ENCODE results near the gene CDC6. TPM values are rescaled to one million over a fixed set of nuclear protein-coding genes. Genes with fewer than 3 reads are reported as not detected.

Gene CDC6, protein sequence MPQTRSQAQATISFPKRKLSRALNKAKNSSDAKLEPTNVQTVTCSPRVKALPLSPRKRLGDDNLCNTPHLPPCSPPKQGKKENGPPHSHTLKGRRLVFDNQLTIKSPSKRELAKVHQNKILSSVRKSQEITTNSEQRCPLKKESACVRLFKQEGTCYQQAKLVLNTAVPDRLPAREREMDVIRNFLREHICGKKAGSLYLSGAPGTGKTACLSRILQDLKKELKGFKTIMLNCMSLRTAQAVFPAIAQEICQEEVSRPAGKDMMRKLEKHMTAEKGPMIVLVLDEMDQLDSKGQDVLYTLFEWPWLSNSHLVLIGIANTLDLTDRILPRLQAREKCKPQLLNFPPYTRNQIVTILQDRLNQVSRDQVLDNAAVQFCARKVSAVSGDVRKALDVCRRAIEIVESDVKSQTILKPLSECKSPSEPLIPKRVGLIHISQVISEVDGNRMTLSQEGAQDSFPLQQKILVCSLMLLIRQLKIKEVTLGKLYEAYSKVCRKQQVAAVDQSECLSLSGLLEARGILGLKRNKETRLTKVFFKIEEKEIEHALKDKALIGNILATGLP
- 1 to 10 TPM in 1 of 2 donors, under 1 TPM in 1; 0.71 to 6.8 TPM for total RNA-seq

GRCh38 chr17:40287494-40288369, at the start of gene CDC6:
TSS of gene CDC6 (plus strand) at chr17:40287879. CDS start at chr17:40289421, 1,542 bp downstream.
- Histone ChIP-seq H3K4me1 (ENCODE audit: control insufficient read depth in 1 of 2, low read depth in 2 of 2) (peaks cover 12 to 25% of the 10 kb centered on the region in 2 donors), H3K4me3 (peak within 1 kb of the TSS; percentile 75), H3K36me3 (no peaks in the 10 kb centered on the region), H3K9me3 (no peaks in the 10 kb centered on the region), H3K27me3 (replicated peaks; ENCODE audit: insufficient read depth) (no peaks in the 10 kb centered on the region), H3K27ac (no peak within 1 kb of the TSS)
- TF ChIP-seq, protein P1, sequence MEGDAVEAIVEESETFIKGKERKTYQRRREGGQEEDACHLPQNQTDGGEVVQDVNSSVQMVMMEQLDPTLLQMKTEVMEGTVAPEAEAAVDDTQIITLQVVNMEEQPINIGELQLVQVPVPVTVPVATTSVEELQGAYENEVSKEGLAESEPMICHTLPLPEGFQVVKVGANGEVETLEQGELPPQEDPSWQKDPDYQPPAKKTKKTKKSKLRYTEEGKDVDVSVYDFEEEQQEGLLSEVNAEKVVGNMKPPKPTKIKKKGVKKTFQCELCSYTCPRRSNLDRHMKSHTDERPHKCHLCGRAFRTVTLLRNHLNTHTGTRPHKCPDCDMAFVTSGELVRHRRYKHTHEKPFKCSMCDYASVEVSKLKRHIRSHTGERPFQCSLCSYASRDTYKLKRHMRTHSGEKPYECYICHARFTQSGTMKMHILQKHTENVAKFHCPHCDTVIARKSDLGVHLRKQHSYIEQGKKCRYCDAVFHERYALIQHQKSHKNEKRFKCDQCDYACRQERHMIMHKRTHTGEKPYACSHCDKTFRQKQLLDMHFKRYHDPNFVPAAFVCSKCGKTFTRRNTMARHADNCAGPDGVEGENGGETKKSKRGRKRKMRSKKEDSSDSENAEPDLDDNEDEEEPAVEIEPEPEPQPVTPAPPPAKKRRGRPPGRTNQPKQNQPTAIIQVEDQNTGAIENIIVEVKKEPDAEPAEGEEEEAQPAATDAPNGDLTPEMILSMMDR (IDR thresholded peaks at IDR 0.05) = no peak
- DNase-seq (ENCODE audit: low spot score) (peak; percentile 94), ATAC-seq (ENCODE audit: insufficient number of reproducible peaks, low FRiP score, low read depth) (peak; percentile 96)

DNA sequence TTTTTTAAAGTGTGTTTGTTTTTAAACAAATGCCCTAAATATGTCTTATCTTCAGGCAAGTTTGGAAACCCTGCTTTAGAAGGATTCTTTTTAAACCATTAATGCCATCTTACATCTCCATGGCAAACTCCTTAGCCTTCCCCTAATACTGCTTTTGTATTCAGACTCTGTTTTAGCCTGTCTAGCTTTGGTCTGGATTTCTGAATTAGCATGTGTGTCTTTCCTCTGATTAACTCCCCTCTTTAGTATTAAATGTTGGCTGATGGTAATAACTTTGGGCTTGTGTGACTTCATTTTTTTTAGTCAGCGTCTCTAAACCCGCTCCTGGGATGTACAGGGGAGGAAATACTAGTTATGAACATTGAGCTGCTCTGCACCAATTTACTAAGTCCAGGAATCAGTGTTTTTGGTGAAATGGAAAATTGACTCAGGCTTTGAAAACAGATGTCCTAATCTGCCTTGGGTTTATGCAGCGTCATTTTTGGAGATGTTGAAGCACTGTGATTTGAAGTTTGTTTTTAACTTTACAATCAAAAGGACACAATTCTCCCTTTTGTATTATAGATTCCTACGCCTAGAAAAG, 46.3 kb upstream of the CDC6 start:
- no peaks in the 10 kb centered on the region for H3K27me3 ChIP-seq (replicated peaks; ENCODE audit: insufficient read depth)
- ATAC-seq (ENCODE audit: insufficient number of reproducible peaks, low FRiP score, low read depth) (no peak), DNase-seq (ENCODE audit: low spot score) (no peak)
- no peaks in the 10 kb centered on the region for H3K9me3 ChIP-seq
- H3K36me3 ChIP-seq = no peaks in the 10 kb centered on the region
- no peaks in the 10 kb centered on the region for H3K4me1 ChIP-seq (ENCODE audit: control insufficient read depth in 1 of 2, low read depth in 2 of 2)
- H3K4me3 ChIP-seq = no peak overlapping the region
- no peak overlapping the region for H3K27ac ChIP-seq
- TF ChIP-seq, protein P1 (IDR thresholded peaks at IDR 0.05) = no peak

- no peak for DNase-seq (ENCODE audit: low spot score)
- H3K9me3 ChIP-seq = no peaks in the 10 kb centered on the region
Observed at GRCh38 chr17:40242774-40243173, 44.9 kb upstream of the CDC6 start.

GRCh38 chr17:40243761-40244160, 43.9 kb upstream of the CDC6 start:
- DNase-seq (ENCODE audit: low spot score) (no peak), ATAC-seq (ENCODE audit: insufficient number of reproducible peaks, low FRiP score, low read depth) (no peak)
- Histone ChIP-seq H3K27ac (no peak overlapping the region), H3K4me3 (no peak overlapping the region), H3K36me3 (no peaks in the 10 kb centered on the region), H3K27me3 (replicated peaks; ENCODE audit: insufficient read depth) (no peaks in the 10 kb centered on the region), H3K9me3 (no peaks in the 10 kb centered on the region), H3K4me1 (ENCODE audit: control insufficient read depth in 1 of 2, low read depth in 2 of 2) (peaks cover 0 to under 1% of the 10 kb centered on the region in 2 donors)
- TF ChIP-seq, protein P1 (IDR thresholded peaks at IDR 0.05) = no peak

More at GRCh38 chr17:40242774-40243173, 44.9 kb upstream of the CDC6 start:
- Histone ChIP-seq H3K36me3 (no peaks in the 10 kb centered on the region), H3K4me1 (ENCODE audit: control insufficient read depth in 1 of 2, low read depth in 2 of 2) (no peaks in the 10 kb centered on the region), H3K4me3 (no peak overlapping the region), H3K27ac (no peak overlapping the region), H3K27me3 (replicated peaks; ENCODE audit: insufficient read depth) (no peaks in the 10 kb centered on the region)
- no peak for ATAC-seq (ENCODE audit: insufficient number of reproducible peaks, low FRiP score, low read depth)
- TF ChIP-seq, protein P1 (IDR thresholded peaks at IDR 0.05) = no peak

Data from thoracic aorta (tissue), 2 donors.